GM08714 (cell line): ENCODE measurements around the gene ESPL1.

ENCODE experiments used
- H3K4me3 ChIP-seq: fragments of 200-500 bp; sonication (Bioruptor generic); 2 replicates; pipeline ENCODE4 v1.5.1; 2014; ENCODE audit warnings: mild to moderate bottlenecking, low read length, inconsistent platforms
- ZNF274 ChIP-seq: IDR thresholded peaks from 2 replicates; pipeline ENCODE4 v1.6.1; 2012; ENCODE audit warnings: mild to moderate bottlenecking, low read depth, low read length

Gene ESPL1

DNA sequence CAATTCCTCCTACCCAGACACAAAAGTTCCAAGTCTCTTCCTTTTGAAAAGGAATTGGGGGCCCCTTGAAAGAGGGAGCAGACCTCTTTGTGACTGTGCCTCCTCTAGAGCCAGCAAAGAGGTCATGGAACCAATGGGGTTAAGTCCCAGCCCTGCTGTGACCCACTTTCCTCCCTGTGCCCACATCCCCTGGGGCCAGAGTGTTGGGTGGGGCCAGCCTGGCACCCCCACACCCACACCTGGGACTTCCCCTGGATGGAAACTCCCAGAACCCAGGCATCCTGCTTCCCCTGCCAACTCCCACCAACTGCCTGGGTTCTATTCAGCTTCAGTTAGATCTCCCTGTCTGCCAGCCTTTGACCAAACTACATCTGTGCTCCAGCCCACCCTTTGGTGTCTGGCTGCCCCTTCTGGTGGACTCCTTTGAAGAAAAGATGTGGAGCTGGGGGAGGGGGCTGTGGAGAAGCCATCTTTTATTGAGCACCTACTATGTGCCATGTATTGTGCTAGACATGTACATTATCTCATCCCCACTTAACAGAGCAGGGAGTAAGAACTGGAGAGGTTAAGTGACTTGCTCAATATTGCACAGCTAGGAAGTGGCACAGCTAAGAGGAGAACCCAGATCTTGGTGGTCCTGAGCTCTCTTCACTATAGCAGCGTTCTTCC lies 31.5 kb upstream of the ESPL1 start:
- H3K4me3 ChIP-seq, result no peak overlapping the region
- no peak for TF ChIP-seq ZNF274

DNA sequence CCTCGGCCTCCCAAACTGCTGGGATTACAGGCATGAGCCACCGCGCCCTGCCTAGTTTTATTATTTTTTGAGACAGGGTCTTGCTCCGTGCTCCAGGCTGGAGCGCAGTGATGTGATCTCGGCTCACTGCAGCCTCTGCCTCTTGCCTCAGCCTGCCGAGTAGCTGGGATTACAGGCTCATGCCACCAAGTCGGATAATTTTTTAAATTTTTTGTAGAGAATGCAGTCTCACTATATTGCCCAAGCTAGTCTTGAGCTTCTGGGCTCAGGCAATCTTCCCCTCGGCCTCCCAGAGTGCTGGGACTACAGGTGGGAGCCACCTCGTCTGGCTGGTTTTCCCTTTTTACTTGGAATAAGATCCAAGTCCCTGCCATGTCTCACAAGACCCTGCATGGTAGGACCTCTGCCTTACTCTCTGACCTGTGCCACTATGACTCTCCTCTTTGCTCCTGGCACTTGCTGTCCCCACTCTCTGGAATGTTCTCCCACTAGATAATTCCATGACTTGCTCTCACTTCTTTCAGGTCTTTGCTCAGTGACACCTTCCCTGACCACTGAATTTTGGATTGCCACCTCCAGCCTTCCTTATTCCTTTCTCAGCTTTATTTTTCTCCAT lies 28.3 kb upstream of the ESPL1 start:
- no peak overlapping the region for H3K4me3 ChIP-seq
- no peak for TF ChIP-seq ZNF274

DNA sequence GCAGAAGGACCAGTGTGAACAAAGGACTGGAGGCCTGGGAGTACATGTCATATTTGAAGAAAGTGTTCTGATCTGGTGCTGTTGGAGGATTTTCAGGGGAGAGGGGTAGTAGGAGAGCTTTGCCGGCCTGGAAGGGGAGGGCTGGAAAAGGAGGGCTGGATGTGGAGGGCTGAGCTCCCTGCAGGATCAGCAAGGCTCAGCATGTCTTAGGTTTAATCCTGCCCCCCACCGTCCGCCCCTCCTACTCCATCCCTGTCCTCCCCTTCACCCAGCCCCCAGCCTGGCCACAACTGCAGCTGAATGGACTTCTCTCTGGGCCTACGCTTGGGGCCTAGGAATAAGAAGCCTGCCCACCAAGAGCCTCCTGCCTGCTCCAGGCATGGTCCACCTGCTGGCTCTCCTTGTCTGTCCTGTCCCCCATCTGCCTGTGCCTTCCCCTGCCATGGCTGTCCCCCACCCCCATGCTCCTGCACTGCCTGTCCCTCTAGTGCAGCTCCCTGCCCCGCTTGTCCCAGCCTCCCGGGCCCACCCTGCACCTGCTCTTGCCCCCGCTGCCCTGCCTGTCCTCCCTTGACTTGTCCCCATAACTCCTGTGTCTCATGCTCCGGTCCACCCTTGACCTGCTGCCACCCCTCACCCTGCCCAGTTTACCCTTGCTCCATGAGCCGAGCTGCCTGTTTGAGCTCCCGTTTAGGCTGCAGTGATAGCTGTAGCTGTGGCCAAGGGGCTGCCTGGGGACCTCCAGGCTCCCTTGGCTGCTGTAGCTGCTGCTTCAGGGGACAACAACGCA lies 26.3 kb upstream of the ESPL1 start:
- H3K4me3 ChIP-seq, result no peak overlapping the region
- no peak for TF ChIP-seq ZNF274

DNA sequence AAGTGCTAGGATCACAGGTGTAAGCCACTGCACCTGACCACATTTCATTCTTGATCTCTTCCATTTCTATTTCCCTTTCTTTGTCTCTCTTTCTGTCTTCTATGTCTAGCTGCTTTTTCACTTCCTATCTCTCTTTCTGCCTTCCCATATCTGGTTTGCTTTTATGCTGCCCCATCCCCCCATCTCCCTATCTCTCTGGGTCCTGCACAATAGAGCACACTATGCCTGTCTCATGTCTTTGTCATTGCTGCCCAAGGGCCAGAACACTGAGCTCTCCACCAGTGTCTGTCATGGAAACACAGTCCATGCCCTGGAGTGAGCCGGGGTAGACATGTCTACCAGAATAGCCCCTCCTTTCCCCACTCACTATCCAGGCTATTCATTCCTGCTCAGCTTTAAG lies 23.8 kb upstream of the ESPL1 start:
- no peak for TF ChIP-seq ZNF274
- no peak overlapping the region for H3K4me3 ChIP-seq

DNA sequence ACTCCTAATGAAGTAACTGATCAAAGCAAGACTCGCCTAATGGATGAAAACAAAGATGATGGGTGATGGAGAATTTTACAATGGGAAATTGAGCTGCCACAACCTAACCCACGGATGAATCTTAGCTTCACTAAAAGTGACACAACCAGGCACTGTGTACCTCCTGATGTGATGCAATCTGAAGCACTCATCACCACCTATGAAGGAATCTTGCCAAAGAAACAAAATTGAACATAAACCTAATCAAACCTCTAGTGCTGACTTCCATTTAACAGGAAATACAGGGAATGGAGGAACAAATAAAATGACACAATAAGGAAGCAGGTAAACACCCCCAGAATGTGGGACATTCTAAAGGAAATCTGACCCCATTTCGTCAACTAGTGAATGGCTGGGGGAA lies 22.8 kb upstream of the ESPL1 start:
- no peak for TF ChIP-seq ZNF274
- H3K4me3 ChIP-seq, result no peak overlapping the region

DNA sequence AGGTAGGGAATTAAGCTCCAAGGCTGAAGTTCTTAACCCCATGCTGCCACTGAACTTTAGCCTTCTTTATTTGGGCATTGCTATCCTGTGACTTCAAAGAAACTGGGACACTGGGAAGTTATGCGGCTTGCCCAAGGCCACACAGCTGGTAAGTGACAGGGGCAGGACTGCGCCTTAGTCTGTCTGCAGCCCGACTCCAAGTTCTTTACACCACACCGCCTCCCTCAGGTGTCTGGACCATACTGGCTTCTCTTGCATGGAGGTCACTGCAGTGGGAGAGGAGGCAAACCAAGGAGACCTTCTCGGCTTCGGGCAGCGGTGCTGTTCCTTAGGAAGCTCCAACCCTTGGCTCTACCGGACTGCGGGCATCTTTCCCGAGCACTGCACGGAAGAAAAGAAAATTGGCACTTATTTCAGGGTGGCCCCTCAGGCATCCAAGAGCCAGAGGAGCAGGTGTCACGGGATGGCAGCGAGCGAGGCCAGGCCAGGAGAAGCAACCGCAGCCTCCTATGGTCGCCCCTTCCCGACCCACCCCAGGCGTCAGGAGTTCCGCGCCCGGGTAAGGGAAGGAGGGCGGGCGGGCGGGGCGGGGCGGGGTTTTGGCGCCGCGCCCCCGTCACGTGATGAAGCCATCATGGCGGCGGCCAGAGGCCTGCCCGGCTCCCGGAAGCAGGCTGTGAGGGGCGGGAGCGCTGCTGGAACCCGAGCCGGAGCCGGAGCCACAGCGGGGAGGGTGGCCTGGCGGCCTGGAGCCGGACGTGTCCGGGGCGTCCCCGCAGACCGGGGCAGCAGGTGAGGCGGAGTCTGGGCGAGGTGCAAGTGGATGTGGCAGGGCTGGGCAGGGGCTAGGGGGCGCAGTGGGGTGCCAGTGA lies 16.4 kb upstream of the ESPL1 start:
- H3K4me3 ChIP-seq, result peak overlapping the region; percentile 85
- TF ChIP-seq ZNF274, result no peak

DNA sequence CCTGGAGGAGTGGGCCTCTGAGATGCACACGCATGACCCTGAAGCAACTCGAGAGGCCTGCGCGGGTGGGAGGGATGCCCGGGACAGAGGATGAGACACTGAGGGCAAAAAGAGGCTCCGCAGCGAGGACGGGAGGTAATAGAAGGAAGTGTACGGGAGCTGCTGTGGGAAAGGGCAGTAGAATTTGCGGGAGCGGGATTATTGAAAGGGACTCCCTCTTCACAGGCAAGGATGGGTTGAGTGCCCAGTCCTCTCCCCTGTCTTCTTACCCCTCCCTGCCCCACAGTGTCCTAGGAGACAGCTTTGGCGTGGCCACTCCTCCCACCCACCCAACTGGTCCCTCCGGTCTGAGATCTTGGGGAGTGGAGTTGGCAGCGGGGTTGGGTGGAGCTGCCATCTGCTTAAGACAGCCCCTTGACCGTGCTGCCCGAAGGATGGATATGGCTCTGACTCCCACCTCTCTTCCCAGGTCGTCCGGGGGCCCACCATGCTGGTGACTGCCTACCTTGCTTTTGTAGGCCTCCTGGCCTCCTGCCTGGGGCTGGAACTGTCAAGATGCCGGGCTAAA lies 15.7 kb upstream of the ESPL1 start:
- H3K4me3 ChIP-seq, result peak overlapping the region; percentile 85
- TF ChIP-seq ZNF274, result no peak

DNA sequence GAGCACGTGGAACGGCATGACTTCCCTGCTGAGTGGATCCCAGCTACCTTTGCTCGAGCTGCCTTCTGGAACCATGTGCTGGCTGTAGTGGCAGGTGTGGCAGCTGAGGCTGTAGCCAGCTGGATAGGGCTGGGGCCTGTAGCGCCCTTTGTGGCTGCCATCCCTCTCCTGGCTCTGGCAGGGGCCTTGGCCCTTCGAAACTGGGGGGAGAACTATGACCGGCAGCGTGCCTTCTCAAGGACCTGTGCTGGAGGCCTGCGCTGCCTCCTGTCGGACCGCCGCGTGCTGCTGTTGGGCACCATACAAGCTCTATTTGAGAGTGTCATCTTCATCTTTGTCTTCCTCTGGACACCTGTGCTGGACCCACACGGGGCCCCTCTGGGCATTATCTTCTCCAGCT lies 14.8 kb upstream of the ESPL1 start:
- no peak overlapping the region for H3K4me3 ChIP-seq
- no peak for TF ChIP-seq ZNF274

DNA sequence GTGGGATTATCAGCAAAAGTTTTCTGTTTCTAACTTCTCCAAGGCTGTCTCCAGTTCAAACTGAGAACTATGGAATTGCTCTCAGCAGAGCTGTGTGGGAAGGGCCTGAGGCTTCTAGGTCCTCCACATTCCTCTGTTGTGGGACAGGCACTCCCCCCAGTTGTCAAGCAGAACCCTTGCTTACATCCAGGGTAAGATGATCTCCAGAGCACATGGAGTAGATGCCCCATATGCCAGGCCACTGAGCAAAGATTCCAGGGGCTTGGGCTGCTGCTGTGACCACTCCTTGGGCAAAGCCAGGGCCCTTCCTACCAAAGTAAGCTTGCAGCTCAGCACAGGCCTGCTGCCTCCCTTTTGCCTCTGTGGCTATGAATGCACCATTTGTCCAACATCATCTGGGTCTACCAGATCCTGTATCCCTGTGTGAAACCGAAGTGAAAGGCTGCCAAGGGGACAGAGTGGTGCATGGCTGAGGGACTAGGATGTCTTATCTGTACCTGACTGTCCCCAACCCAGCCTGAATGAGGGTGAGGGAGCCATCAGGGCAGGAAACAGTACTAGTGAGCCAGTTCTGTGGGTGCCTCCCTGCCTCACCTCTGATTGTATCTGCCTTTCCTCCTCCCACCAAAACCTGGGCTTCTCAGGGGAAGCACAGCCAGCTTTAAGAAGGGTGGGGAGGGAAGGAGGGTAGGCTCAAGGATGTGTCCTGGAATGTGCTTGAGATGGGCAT lies 13.1 kb upstream of the ESPL1 start:
- TF ChIP-seq ZNF274, result no peak
- H3K4me3 ChIP-seq, result no peak overlapping the region

DNA sequence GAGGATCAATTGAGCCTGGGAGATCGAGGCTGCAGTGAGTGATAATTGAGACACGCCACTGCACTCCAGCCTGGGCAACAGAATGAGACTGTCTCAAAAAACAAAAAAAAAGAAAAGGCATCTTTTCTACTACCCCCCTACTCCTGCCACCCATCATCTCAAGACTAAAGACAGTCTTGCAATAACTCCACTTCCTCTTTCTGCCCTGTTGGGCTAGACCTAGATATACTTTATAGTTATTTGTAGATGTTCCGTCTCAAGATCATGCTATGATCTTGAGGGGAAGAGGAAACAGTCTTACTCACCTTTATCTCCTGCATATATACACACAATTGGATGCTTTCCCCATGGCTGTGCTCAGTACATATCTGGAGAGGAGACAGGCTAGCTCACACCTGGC lies 12.1 kb upstream of the ESPL1 start:
- no peak for TF ChIP-seq ZNF274

DNA sequence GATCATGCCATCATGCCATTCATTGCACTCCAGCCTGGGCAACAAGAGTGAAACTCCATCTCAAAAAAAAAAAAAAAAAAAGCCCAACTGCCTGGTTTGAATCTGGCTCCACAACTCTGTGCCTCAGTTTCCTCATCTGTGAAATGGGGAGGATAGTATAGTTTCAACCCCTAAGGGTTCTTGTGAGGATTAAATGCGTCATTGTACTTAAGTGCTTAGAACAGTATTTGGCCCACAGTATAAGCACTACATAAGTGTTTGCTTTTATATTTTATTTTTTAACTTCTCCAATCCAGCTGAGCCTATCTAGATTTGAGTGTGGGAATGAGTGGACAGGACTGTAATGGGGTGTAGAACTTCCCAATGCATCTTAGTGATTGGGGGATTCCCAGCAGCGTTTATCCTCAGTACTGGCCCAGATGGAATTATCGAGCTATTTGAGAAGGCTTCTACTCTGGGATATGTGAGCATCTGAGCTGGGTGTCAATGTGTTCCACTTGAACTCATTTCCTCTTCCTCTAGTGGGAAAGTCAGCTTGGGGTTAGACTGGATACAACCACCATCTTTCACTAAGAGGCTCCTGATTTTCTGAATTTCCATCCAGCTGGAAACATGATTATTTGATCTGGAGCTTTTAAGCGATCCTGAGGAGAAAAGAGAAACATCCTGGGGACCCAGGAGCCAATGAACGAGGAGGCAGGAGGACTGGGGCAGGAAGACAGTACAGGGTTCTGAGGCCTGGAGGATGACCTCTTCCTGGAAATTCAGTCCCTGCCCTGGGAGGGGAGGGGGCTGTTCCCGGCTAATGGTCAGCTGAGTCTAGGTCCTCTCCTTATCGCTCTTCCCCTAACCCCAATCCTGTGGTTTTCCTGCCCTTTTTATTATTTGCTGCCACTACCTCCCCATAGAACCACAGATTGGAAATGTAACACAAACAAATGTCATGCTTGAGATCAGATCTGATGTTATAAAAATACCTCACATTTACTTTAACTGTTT lies 9.3 kb upstream of the ESPL1 start:
- H3K4me3 ChIP-seq, result no peak overlapping the region
- TF ChIP-seq ZNF274, result no peak

More for the DNA sequence above, 12.1 kb upstream of the ESPL1 start:
- no peak overlapping the region for H3K4me3 ChIP-seq

DNA sequence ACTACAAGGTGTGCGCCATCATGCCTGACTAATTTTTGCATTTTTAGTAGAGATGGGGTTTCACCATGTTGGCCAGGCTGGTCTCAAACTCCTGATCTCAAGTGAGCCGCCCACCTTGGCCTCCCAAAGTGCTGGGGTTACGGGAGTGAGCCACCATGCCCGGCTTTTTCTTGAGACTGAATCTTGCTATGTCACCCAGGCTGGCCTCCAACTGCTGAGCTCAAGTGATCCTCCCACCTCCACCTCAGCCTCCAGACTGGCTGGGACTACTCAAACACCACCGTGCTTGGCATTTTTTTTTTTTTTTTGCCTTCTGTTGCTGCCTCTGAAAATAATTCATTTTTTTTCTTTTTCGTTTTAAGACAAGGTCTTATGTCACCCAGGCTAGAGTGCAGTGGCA lies 8.2 kb upstream of the ESPL1 start:
- H3K4me3 ChIP-seq, result no peak overlapping the region
- no peak for TF ChIP-seq ZNF274
